ENCODE measurements around the gene TMEM270.

Gene TMEM270

DNA sequence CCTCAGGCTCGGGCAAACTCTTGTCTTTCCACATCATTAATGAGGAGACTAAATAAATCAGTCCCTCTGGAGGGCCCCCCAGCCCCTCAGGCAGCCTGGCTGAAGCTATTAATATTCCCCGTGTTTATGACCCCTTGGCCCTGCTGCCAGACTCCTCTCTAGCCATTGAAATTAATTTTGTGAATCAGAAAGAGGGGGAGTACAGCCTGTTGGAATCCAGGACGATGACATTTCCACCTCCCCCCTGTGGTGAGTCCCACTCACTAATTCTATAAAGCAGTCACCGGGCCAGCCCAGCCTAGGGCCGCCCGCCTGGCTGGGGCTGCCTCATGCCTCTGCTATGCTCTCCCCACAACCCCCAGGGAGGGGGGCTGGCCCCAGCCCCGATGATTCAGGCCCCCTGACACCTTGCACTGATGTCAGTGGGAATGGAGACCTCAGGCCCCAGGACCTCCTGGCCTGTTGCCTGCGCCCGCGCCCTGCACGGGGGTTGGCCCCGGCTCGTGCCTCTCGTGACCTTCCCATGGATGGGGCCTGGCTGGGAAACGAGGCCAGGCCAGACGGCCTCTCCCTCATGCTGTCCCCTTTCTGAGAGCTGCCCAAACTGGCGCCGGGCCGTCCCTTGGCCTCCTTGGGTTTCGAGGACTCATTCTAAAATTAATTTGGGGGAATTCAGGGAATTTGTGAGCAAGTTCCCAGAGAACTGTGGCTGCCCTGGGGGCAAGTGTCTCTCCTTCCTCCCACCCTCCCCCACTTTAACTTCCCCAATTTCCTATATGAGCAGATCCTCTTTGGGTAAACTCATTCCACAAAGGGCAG is 34.0 kb downstream of the TMEM270 start:
- H3K4me2 ChIP-seq: no peak overlapping the region
- no peak overlapping the region for H2AFZ ChIP-seq (ENCODE audit: low read depth)
- no peak overlapping the region for H3K9ac ChIP-seq
- H3K4me1 ChIP-seq (ENCODE audit: low read depth, poor library complexity, severe bottlenecking): no peaks in the 10 kb centered on the region
- H3K27ac ChIP-seq: no peak overlapping the region
- H3K79me2 ChIP-seq (ENCODE audit: insufficient read depth, low read depth): no peaks in the 10 kb centered on the region
- H3K27me3 ChIP-seq (ENCODE audit: insufficient read depth, low read depth): no peaks in the 10 kb centered on the region; the same call in 1 of the 2 replicates
- TF ChIP-seq, protein P1, sequence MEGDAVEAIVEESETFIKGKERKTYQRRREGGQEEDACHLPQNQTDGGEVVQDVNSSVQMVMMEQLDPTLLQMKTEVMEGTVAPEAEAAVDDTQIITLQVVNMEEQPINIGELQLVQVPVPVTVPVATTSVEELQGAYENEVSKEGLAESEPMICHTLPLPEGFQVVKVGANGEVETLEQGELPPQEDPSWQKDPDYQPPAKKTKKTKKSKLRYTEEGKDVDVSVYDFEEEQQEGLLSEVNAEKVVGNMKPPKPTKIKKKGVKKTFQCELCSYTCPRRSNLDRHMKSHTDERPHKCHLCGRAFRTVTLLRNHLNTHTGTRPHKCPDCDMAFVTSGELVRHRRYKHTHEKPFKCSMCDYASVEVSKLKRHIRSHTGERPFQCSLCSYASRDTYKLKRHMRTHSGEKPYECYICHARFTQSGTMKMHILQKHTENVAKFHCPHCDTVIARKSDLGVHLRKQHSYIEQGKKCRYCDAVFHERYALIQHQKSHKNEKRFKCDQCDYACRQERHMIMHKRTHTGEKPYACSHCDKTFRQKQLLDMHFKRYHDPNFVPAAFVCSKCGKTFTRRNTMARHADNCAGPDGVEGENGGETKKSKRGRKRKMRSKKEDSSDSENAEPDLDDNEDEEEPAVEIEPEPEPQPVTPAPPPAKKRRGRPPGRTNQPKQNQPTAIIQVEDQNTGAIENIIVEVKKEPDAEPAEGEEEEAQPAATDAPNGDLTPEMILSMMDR (conservative IDR thresholded peaks at IDR 0.05; ENCODE audit: low read depth, low read length): no peak
- no peak overlapping the region for H3K4me3 ChIP-seq (IDR thresholded peaks at IDR 0.05; ENCODE audit: insufficient read depth, low read depth, low read length)
- no peaks in the 10 kb centered on the region for H4K20me1 ChIP-seq (ENCODE audit: insufficient read depth)
- H3K36me3 ChIP-seq (ENCODE audit: insufficient read depth): no peaks in the 10 kb centered on the region

DNA sequence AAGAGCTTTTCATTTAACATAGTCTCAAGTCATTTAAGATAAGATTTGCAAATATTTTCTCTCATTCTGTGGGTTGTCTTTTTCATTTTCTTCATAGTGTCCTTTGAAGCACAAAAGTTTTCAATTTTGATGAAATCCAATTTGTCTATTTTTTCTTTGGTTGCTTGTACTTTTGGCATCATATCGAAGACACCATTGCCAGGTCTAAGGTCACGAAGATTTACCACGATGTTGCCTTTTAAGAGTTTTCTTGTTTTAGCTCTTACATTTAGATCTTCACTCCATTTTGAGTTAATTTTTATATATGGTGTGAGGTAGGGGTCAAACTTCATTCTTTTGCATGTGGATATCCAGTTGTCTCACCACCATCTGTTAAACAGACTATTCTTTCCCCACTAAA is 34.7 kb downstream of the TMEM270 start:
- H3K27ac ChIP-seq: no peak overlapping the region
- H3K4me1 ChIP-seq (ENCODE audit: low read depth, poor library complexity, severe bottlenecking): no peaks in the 10 kb centered on the region
- TF ChIP-seq, protein P1 (conservative IDR thresholded peaks at IDR 0.05; ENCODE audit: low read depth, low read length): no peak
- no peak overlapping the region for H3K4me3 ChIP-seq (IDR thresholded peaks at IDR 0.05; ENCODE audit: insufficient read depth, low read depth, low read length)
- no peak overlapping the region for H3K4me2 ChIP-seq
- H4K20me1 ChIP-seq (ENCODE audit: insufficient read depth): no peaks in the 10 kb centered on the region
- H3K9ac ChIP-seq: no peak overlapping the region
- no peak overlapping the region for H2AFZ ChIP-seq (ENCODE audit: low read depth)
- no peaks in the 10 kb centered on the region for H3K79me2 ChIP-seq (ENCODE audit: insufficient read depth, low read depth)
- no peaks in the 10 kb centered on the region; the same call in 1 of the 2 replicates for H3K27me3 ChIP-seq (ENCODE audit: insufficient read depth, low read depth)
- no peaks in the 10 kb centered on the region for H3K36me3 ChIP-seq (ENCODE audit: insufficient read depth)

DNA sequence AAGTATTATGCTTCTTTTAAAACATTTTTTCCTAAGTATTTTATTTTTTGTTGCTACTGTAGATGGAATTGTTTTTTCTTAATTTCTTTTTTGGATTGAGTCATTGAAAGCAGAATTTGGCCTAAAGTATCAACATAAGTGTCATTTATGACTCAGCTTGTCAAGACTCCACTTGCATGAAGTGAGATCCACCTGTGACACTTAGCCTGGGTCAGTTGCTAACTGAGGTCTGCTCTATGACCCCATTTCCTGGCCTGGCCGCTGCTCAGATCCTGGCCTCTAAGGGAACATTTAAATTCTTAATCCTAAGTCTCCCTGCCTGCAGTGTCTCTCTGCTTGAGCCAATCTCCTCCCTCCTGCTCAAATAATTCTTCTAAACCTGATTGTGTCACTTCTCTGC is 35.5 kb downstream of the TMEM270 start:
- Histone ChIP-seq H2AFZ (ENCODE audit: low read depth) (no peak overlapping the region), H3K27me3 (ENCODE audit: insufficient read depth, low read depth) (no peaks in the 10 kb centered on the region; the same call in 1 of the 2 replicates), H3K9ac (no peak overlapping the region), H3K4me2 (no peak overlapping the region), H3K4me1 (ENCODE audit: low read depth, poor library complexity, severe bottlenecking) (no peaks in the 10 kb centered on the region), H3K36me3 (ENCODE audit: insufficient read depth) (no peaks in the 10 kb centered on the region), H4K20me1 (ENCODE audit: insufficient read depth) (no peaks in the 10 kb centered on the region), H3K4me3 (IDR thresholded peaks at IDR 0.05; ENCODE audit: insufficient read depth, low read depth, low read length) (no peak overlapping the region), H3K79me2 (ENCODE audit: insufficient read depth, low read depth) (no peaks in the 10 kb centered on the region), H3K27ac (no peak overlapping the region)
- TF ChIP-seq, protein P1 (conservative IDR thresholded peaks at IDR 0.05; ENCODE audit: low read depth, low read length): no peak

DNA sequence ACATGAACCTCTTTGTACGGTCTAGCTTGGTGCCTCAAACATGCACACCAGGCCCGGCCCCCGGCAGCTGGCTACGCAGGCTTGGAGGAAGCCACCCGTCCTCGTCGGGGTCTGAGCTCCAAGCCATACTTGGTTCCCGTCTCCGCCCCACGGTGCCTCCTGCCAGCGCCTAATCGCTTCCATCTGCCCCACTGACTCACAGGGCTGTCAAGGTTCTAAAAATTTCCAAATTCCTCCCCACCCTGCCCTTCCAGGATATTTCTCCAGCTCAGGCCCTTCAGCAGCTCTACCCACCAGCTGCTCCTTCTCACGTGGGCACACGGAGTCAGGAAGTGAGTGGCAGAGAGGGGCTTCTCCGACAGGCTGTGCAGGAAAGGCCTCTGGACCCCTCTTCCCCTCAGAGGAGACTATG is 38.8 kb downstream of the TMEM270 start:
- no peaks in the 10 kb centered on the region for H3K4me1 ChIP-seq (ENCODE audit: low read depth, poor library complexity, severe bottlenecking)
- H2AFZ ChIP-seq (ENCODE audit: low read depth): no peak overlapping the region
- TF ChIP-seq, protein P1 (conservative IDR thresholded peaks at IDR 0.05; ENCODE audit: low read depth, low read length): no peak
- H3K27ac ChIP-seq: no peak overlapping the region
- H3K4me3 ChIP-seq (IDR thresholded peaks at IDR 0.05; ENCODE audit: insufficient read depth, low read depth, low read length): no peak overlapping the region
- no peaks in the 10 kb centered on the region for H3K36me3 ChIP-seq (ENCODE audit: insufficient read depth)
- H4K20me1 ChIP-seq (ENCODE audit: insufficient read depth): no peaks in the 10 kb centered on the region
- no peaks in the 10 kb centered on the region for H3K79me2 ChIP-seq (ENCODE audit: insufficient read depth, low read depth)
- no peak overlapping the region for H3K4me2 ChIP-seq
- H3K27me3 ChIP-seq (ENCODE audit: insufficient read depth, low read depth): peaks cover 2% of the 10 kb centered on the region; the same call in 1 of the 2 replicates
- H3K9ac ChIP-seq: no peak overlapping the region

All from KMS-11 (cell line).